Keratinocyte (primary cell): ENCODE results near the gene ZBTB7B. TPM values are rescaled to one million over a fixed set of nuclear protein-coding genes. Genes with fewer than 3 reads are reported as not detected.
A peak's percentile ranks its signal among the peaks of the same experiment; 100 is the strongest.

Experiments used
- DNase-seq: peaks from one replicate; pipeline ENCODE4 v3.0.0-alpha.2; 2011; ENCODE audit warnings: low read depth, missing footprints, low spot score
- FAIRE-seq: peaks from 2 replicates; lab custom pipeline; 2011; peaks lifted over from hg19 to GRCh38; lab: Jason Lieb, UNC
- H2AFZ ChIP-seq: 2 replicates; pipeline ENCODE4 v1.6.0; 2012; ENCODE audit warnings: low read length, control low read depth, inconsistent platforms; ENCODE audit not compliant: control insufficient read depth
- H3K27ac ChIP-seq: 2 replicates; pipeline ENCODE4 v1.5.1; 2011; ENCODE audit warnings: low read length; ENCODE audit not compliant: control insufficient read depth, insufficient read depth
- H3K27me3 ChIP-seq: 3 replicates; pipeline ENCODE4 v1.6.0; 2011; ENCODE audit warnings: low read length; ENCODE audit not compliant: control insufficient read depth, insufficient read depth; ENCODE audit errors: extremely low read depth
- H3K36me3 ChIP-seq, 2 experiments: 2 replicates in 1 of 2; 3 replicates in 1 of 2; pipeline ENCODE4 v1.5.1; 2011; ENCODE audit warnings: low read length in 2 of 2, mild to moderate bottlenecking in 1 of 2; ENCODE audit not compliant: control insufficient read depth in 2 of 2, insufficient read depth in 2 of 2; ENCODE audit errors: extremely low read depth in 1 of 2
- H3K4me1 ChIP-seq: 3 replicates; pipeline ENCODE4 v1.5.1; 2011; ENCODE audit warnings: low read length; ENCODE audit not compliant: control insufficient read depth, insufficient read depth; ENCODE audit errors: extremely low read depth
- H3K4me2 ChIP-seq: 3 replicates; pipeline ENCODE4 v1.6.0; 2011; ENCODE audit warnings: low read depth, low read length; ENCODE audit not compliant: control insufficient read depth, insufficient read depth; ENCODE audit errors: extremely low read depth
- H3K4me3 ChIP-seq, 3 experiments: fragments of 200-600 bp in 1 of 3; sonication (generic) in 1 of 3; 2 replicates in 2 of 3; 3 replicates in 1 of 3; pipeline ENCODE4 v1.5.1; 2011 to 2016; ENCODE audit warnings: low read length in 3 of 3, mild to moderate bottlenecking in 3 of 3, control low read depth in 2 of 3, inconsistent platforms in 1 of 3, low read depth in 1 of 3, mixed read lengths in 1 of 3, mixed run types in 1 of 3, moderate library complexity in 1 of 3; ENCODE audit not compliant: control insufficient read depth in 2 of 3, insufficient read depth in 2 of 3; ENCODE audit errors: extremely low read depth in 1 of 3
- H3K79me2 ChIP-seq: 2 replicates; pipeline ENCODE4 v1.6.0; 2012; ENCODE audit warnings: low read length; ENCODE audit not compliant: control insufficient read depth, insufficient read depth
- H3K9ac ChIP-seq: 3 replicates; pipeline ENCODE4 v1.6.0; 2011; ENCODE audit warnings: low read length; ENCODE audit not compliant: control insufficient read depth, insufficient read depth; ENCODE audit errors: extremely low read depth
- H3K9me1 ChIP-seq: 3 replicates; pipeline ENCODE4 v1.6.0; 2011; ENCODE audit warnings: low read length; ENCODE audit not compliant: control insufficient read depth, insufficient read depth; ENCODE audit errors: extremely low read depth
- H3K9me3 ChIP-seq: 2 replicates; pipeline ENCODE4 v1.5.1; 2012; ENCODE audit warnings: low read depth, low read length; ENCODE audit not compliant: control insufficient read depth
- H4K20me1 ChIP-seq: 3 replicates; pipeline ENCODE4 v1.6.0; 2011; ENCODE audit warnings: low read length; ENCODE audit not compliant: control insufficient read depth, insufficient read depth; ENCODE audit errors: extremely low read depth
- EZH2 ChIP-seq: IDR thresholded peaks from one replicate; pipeline ENCODE4 v1.6.1; 2012; ENCODE audit warnings: inconsistent platforms, mild to moderate bottlenecking, low read length, moderate library complexity
- dilution Hi-C: fragments of 300-500 bp; cut with MboI; formaldehyde crosslinking; loops from one replicate; pipeline ENCODE4 v1.7.0; 2020; ENCODE audit warnings: low sequenced_read_pairs; ENCODE audit not compliant: extremely low pct_ligation_motif_present
- polyA plus RNA-seq, 5 experiments: library from polyadenylated mRNA; depleted of rRNA in 3 of 5; stranded (reverse) in 3 of 5; stranded (forward) in 1 of 5; unstranded in 1 of 5; fragments of >200 nt; gene quantifications; 1 replicate in 1 of 5; 2 replicates in 3 of 5; 3 replicates in 1 of 5; pipeline versions ENCODE4 v1.2.1 to v1.2.3, GENCODE V29; 2011 to 2012; ENCODE audit warnings: missing spikeins in 2 of 5, low read depth in 1 of 5, low replicate concordance in 1 of 5
- TF ChIP-seq, protein P1 (sequence below), 3 experiments: IDR thresholded peaks in 1 of 3; conservative IDR thresholded peaks in 1 of 3; optimal IDR thresholded peaks in 1 of 3; 2 replicates in 2 of 3; 3 replicates in 1 of 3; pipeline versions ENCODE3 to v1.5.1; 2011; ENCODE audit warnings: low read length in 3 of 3, mild to moderate bottlenecking in 3 of 3, moderate library complexity in 2 of 3, control low read depth in 1 of 3, inconsistent platforms in 1 of 3; ENCODE audit not compliant: insufficient read depth in 2 of 3; ENCODE audit errors: extremely low read depth in 1 of 3

ZBTB7B gene
- polyA plus RNA-seq, 1 donor (not counting 4 experiments of a cell fraction or from before 2014, with no cell fraction given), result 20.9 TPM

DNA sequence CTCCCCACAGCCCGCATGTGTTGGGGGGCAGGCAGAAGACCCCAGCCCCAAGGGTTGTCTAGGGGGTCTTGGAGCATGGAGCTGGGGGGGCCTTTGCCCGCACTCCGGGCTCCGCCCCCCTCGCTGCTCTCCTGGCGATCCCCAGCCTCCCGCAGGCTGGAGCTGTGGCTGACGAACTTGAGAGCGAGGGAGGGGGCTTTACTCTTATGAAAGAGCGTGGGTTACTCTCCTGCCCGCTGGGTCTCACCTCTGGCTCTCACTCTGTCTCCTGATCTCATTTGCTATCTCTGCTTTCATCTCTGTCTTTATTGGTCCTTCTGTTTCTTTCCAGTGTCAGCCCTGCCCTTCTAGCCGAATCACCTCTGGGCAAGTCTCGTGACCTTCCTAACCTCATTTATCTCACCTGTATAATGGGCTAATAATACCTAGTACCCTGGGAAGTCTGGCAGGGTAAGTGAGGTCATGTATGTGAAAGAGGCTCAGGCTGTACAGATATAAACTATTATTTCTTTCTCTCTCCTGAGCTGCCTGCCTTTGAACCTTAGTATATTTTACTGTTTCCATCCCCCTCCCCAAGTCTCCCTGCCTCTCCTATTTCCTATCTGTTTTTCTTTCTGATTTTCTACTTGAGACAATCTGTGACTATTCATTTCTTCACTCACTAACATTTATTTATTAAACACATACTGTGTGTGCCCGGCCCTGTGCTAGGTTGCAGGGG lies 61.7 kb downstream of the ZBTB7B start:
- no peak for FAIRE-seq
- H3K9me3 ChIP-seq, result no peaks in the 10 kb centered on the region
- H3K36me3 ChIP-seq, result peaks cover 22 to 37% of the 10 kb centered on the region in 2 experiments
- DNase-seq, result no peak
- dilution Hi-C loops, result no loop called here
- H3K9me1 ChIP-seq, result no peaks in the 10 kb centered on the region
- TF ChIP-seq EZH2, result no peak
- TF ChIP-seq, protein P1, sequence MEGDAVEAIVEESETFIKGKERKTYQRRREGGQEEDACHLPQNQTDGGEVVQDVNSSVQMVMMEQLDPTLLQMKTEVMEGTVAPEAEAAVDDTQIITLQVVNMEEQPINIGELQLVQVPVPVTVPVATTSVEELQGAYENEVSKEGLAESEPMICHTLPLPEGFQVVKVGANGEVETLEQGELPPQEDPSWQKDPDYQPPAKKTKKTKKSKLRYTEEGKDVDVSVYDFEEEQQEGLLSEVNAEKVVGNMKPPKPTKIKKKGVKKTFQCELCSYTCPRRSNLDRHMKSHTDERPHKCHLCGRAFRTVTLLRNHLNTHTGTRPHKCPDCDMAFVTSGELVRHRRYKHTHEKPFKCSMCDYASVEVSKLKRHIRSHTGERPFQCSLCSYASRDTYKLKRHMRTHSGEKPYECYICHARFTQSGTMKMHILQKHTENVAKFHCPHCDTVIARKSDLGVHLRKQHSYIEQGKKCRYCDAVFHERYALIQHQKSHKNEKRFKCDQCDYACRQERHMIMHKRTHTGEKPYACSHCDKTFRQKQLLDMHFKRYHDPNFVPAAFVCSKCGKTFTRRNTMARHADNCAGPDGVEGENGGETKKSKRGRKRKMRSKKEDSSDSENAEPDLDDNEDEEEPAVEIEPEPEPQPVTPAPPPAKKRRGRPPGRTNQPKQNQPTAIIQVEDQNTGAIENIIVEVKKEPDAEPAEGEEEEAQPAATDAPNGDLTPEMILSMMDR (optimal IDR thresholded peaks at IDR 0.05 in 1 of 3, IDR thresholded peaks at IDR 0.05 in 1 of 3, conservative IDR thresholded peaks at IDR 0.05 in 1 of 3; ENCODE audit: extremely low read depth in 1 of 3, insufficient read depth in 2 of 3, low read length in 3 of 3), result no peak
- H3K4me3 ChIP-seq, result peak overlapping the region; percentile 58 to 96 (median 65)
- peaks cover 5% of the 10 kb centered on the region for H4K20me1 ChIP-seq
- H3K27me3 ChIP-seq, result no peaks in the 10 kb centered on the region
- H3K4me1 ChIP-seq, result peaks cover 23% of the 10 kb centered on the region
- no peak overlapping the region for H3K27ac ChIP-seq
- peak overlapping the region; percentile 5 for H2AFZ ChIP-seq
- H3K4me2 ChIP-seq, result peak overlapping the region; percentile 79
- peak overlapping the region; percentile 84 for H3K9ac ChIP-seq
- no peaks in the 10 kb centered on the region for H3K79me2 ChIP-seq

DNA sequence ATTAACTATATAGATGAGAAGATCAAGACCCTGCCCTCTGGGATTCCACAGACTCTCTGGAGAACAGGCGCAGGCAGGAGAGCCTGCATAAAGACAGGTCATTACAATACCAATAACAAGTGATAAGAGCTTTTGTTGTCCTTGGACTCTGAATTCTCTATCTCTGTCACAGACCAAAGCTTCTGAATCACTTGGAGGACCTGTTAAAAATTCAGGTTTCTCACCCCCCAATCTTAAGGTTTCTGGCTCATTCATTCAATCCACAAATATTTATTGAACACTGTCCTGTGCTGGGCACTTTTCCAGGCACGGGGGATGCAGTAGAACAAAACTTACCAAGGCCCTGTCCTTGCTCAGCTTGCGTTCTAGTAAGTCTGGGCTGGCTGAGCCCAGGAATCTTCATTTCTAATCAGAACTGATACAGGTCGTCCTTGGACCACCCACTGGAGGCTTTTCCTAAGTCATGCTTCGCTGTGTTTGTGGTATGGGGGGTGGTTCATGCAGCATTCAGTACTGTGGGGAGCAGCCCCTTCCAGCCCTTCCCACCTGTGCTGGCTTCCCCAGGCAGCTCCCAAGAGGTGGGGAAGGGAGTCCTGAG lies 62.3 kb downstream of the ZBTB7B start:
- H3K4me1 ChIP-seq, result peaks cover 23% of the 10 kb centered on the region
- H3K27ac ChIP-seq, result no peak overlapping the region
- dilution Hi-C loops, result no loop called here

More for the DNA sequence above, 62.3 kb downstream of the ZBTB7B start:
- TF ChIP-seq, protein P1 (optimal IDR thresholded peaks at IDR 0.05 in 1 of 3, IDR thresholded peaks at IDR 0.05 in 1 of 3, conservative IDR thresholded peaks at IDR 0.05 in 1 of 3; ENCODE audit: extremely low read depth in 1 of 3, insufficient read depth in 2 of 3, low read length in 3 of 3), result no peak
- no peak for TF ChIP-seq EZH2
- Histone ChIP-seq H3K9me1 (no peaks in the 10 kb centered on the region), H3K79me2 (no peaks in the 10 kb centered on the region), H4K20me1 (peaks cover 5% of the 10 kb centered on the region), H3K27me3 (no peaks in the 10 kb centered on the region), H3K4me3 (no peak overlapping the region), H3K9me3 (no peaks in the 10 kb centered on the region), H3K36me3 (peaks cover 22 to 35% of the 10 kb centered on the region in 2 experiments), H3K9ac (no peak overlapping the region), H2AFZ (no peak overlapping the region), H3K4me2 (peak overlapping the region; percentile 79)
- DNase-seq (no peak), FAIRE-seq (no peak)
